ENCODE measurements around the gene SIT1.
A peak's percentile ranks its signal among the peaks of the same experiment; 100 is the strongest.
"Not testable (repeated sequence)": the region's sequence is repeated elsewhere in the genome, so short reads cannot be mapped to it uniquely, and the experiment has no call there.

Gene SIT1

GRCh38 chr9:35636135-35636876, 14.4 kb downstream of the SIT1 start:
- DNase-seq: no peak

GRCh38 chr9:35635730-35636129, 15.0 kb downstream of the SIT1 start:
- DNase-seq: no peak

GRCh38 chr9:35629597-35629996, 21.1 kb downstream of the SIT1 start:
- no peak for DNase-seq

- DNase-seq: no peak
Observed at GRCh38 chr9:35628389-35628991, 22.2 kb downstream of the SIT1 start.

GRCh38 chr9:35627575-35627974, 23.2 kb downstream of the SIT1 start:
- DNase-seq: no peak

GRCh38 chr9:35619800-35620158, 31.0 kb downstream of the SIT1 start:
- no peak for DNase-seq

- no peak for DNase-seq
Observed at GRCh38 chr9:35618854-35619799, 31.6 kb downstream of the SIT1 start.

- no peak for DNase-seq
Observed at GRCh38 chr9:35618325-35618727, 32.4 kb downstream of the SIT1 start, which contains the start of gene CD72. Gene CD72 (minus strand): TSS chr9:35618413. CDS start chr9:35618303, 110 bp downstream.

- DNase-seq: no peak
Observed at GRCh38 chr9:35617548-35617947, 33.2 kb downstream of the SIT1 start.

GRCh38 chr9:35616681-35617459, 33.9 kb downstream of the SIT1 start:
- DNase-seq: no peak

GRCh38 chr9:35615981-35616680, 34.6 kb downstream of the SIT1 start:
- peak in 1 of 2 experiments; percentile 34 for DNase-seq

- no peak for DNase-seq
Observed at GRCh38 chr9:35612843-35613242, 37.9 kb downstream of the SIT1 start.

GRCh38 chr9:35612066-35612465, 38.7 kb downstream of the SIT1 start:
- DNase-seq: not testable (repeated sequence)

- DNase-seq: peak; percentile 11 to 28
Observed at GRCh38 chr9:35611230-35611797, 39.4 kb downstream of the SIT1 start.

- no peak for DNase-seq
Observed at GRCh38 chr9:35609820-35610163, 40.9 kb downstream of the SIT1 start.

- DNase-seq: no peak
Observed at GRCh38 chr9:35609001-35609819, 41.5 kb downstream of the SIT1 start.

- DNase-seq: no peak
Observed at GRCh38 chr9:35608221-35608620, 42.5 kb downstream of the SIT1 start.

- no peak for DNase-seq
Observed at GRCh38 chr9:35606726-35607125, 44.0 kb downstream of the SIT1 start.

GRCh38 chr9:35606138-35606504, 44.6 kb downstream of the SIT1 start:
- peak in 1 of 2 experiments; percentile 9 for DNase-seq

- no peak for DNase-seq
Observed at GRCh38 chr9:35605351-35606137, 45.2 kb downstream of the SIT1 start.
